Immature natural killer cell (primary cell): ENCODE measurements around the gene PDLIM5. TPM values are rescaled to one million over a fixed set of nuclear protein-coding genes. Genes with fewer than 3 reads are reported as not detected.

Experiments
- DNase-seq, 3 donors: peaks; one replicate each; pipeline ENCODE4 v3.0.0; 2022; ENCODE audit warnings: mixed read lengths in 1 of 3
- H3K27ac Mint-ChIP-seq, 6 donors: one replicate each; pipeline ENCODE4 v1.8.0; 2020; ENCODE audit warnings: mixed read lengths in 6 of 6, mild to moderate bottlenecking in 5 of 6, inconsistent platforms in 4 of 6, moderate library complexity in 3 of 6
- H3K27me3 Mint-ChIP-seq, 3 donors: one replicate each; pipeline ENCODE4 v1.8.0; 2020 to 2021; ENCODE audit warnings: low read depth in 3 of 3, mild to moderate bottlenecking in 3 of 3, mixed read lengths in 3 of 3, moderate library complexity in 3 of 3, inconsistent platforms in 1 of 3
- H3K36me3 Mint-ChIP-seq, 3 donors: one replicate each; pipeline ENCODE4 v1.8.0; 2020; ENCODE audit warnings: mixed read lengths in 3 of 3, inconsistent platforms in 2 of 3, mild to moderate bottlenecking in 2 of 3
- H3K4me1 Mint-ChIP-seq, 2 donors: one replicate each; pipeline ENCODE4 v1.8.0; 2020; ENCODE audit warnings: inconsistent platforms in 2 of 2, mild to moderate bottlenecking in 2 of 2, mixed read lengths in 2 of 2, moderate library complexity in 1 of 2
- H3K4me3 Mint-ChIP-seq, 5 donors: one replicate each; pipeline ENCODE4 v1.8.0; 2020; ENCODE audit warnings: mild to moderate bottlenecking in 5 of 5, mixed read lengths in 5 of 5, inconsistent platforms in 3 of 5, moderate library complexity in 3 of 5
- H3K9me3 Mint-ChIP-seq, 6 donors: one replicate each; pipeline ENCODE4 v1.8.0; 2020; ENCODE audit warnings: mild to moderate bottlenecking in 6 of 6, mixed read lengths in 6 of 6, inconsistent platforms in 4 of 6, moderate library complexity in 3 of 6
- polyA plus RNA-seq, 3 donors: library from polyadenylated mRNA; unstranded; fragments of 300-500 nt; fragmentation: Illumina TruSeq; gene quantifications; one replicate each; pipeline ENCODE4 v1.2.3, GENCODE V29; 2021

The PDLIM5 gene
- polyA plus RNA-seq, 3 donors from 2014 or later, result 38.7 to 57.1 (median 55.8) TPM

GRCh38 chr4:94519925-94520789 is 68.4 kb downstream of the PDLIM5 start:
- no peaks in the 10 kb centered on the region for H3K9me3 Mint-ChIP-seq
- H3K4me3 Mint-ChIP-seq, result no peak overlapping the region
- peaks cover 18 to 23% of the 10 kb centered on the region in 2 donors for H3K4me1 Mint-ChIP-seq
- H3K36me3 Mint-ChIP-seq, result no peaks in the 10 kb centered on the region
- DNase-seq, result no peak
- H3K27ac Mint-ChIP-seq, result peak overlapping the region in 2 of 6 donors; percentile 7 to 22
- H3K27me3 Mint-ChIP-seq, result no peaks in the 10 kb centered on the region

- Mint-ChIP-seq H3K27me3 (no peaks in the 10 kb centered on the region), H3K4me1 (peaks cover 18 to 23% of the 10 kb centered on the region in 2 donors), H3K27ac (no peak overlapping the region), H3K36me3 (peaks cover 0 to 3% (median 0%) of the 10 kb centered on the region in 3 donors), H3K9me3 (no peaks in the 10 kb centered on the region), H3K4me3 (no peak overlapping the region)
- no peak for DNase-seq
These were observed 71.4 kb downstream of the PDLIM5 start for GRCh38 chr4:94523033-94523580.

GRCh38 chr4:94523617-94524016 is 71.9 kb downstream of the PDLIM5 start:
- Mint-ChIP-seq H3K27me3 (no peaks in the 10 kb centered on the region), H3K9me3 (no peaks in the 10 kb centered on the region), H3K4me3 (no peak overlapping the region), H3K36me3 (peaks cover 0 to 3% (median 0%) of the 10 kb centered on the region in 3 donors), H3K27ac (no peak overlapping the region), H3K4me1 (peaks cover 18 to 20% of the 10 kb centered on the region in 2 donors)
- no peak for DNase-seq

GRCh38 chr4:94525993-94526728 is 74.4 kb downstream of the PDLIM5 start:
- H3K36me3 Mint-ChIP-seq, result peaks cover 0 to 3% (median 0%) of the 10 kb centered on the region in 3 donors
- no peaks in the 10 kb centered on the region for H3K27me3 Mint-ChIP-seq
- no peak overlapping the region for H3K4me3 Mint-ChIP-seq
- H3K4me1 Mint-ChIP-seq, result no peaks in the 10 kb centered on the region
- H3K9me3 Mint-ChIP-seq, result no peaks in the 10 kb centered on the region
- no peak for DNase-seq
- peak overlapping the region in 1 of 6 donors; percentile 54 for H3K27ac Mint-ChIP-seq

- no peak overlapping the region for H3K27ac Mint-ChIP-seq
- H3K9me3 Mint-ChIP-seq, result no peaks in the 10 kb centered on the region
- no peak overlapping the region for H3K4me3 Mint-ChIP-seq
- peaks cover 0 to 3% (median 0%) of the 10 kb centered on the region in 3 donors for H3K36me3 Mint-ChIP-seq
- no peaks in the 10 kb centered on the region for H3K27me3 Mint-ChIP-seq
- no peak for DNase-seq
- no peaks in the 10 kb centered on the region for H3K4me1 Mint-ChIP-seq
These were observed 76.0 kb downstream of the PDLIM5 start for GRCh38 chr4:94527556-94528233.

- H3K27me3 Mint-ChIP-seq, result no peaks in the 10 kb centered on the region
- H3K9me3 Mint-ChIP-seq, result no peaks in the 10 kb centered on the region
- H3K4me1 Mint-ChIP-seq, result peaks cover 0 to 5% of the 10 kb centered on the region in 2 donors
- H3K27ac Mint-ChIP-seq, result peak overlapping the region in 1 of 6 donors; percentile 26
- H3K36me3 Mint-ChIP-seq, result peaks cover 0 to 3% (median 0%) of the 10 kb centered on the region in 3 donors
- DNase-seq, result no peak
- H3K4me3 Mint-ChIP-seq, result no peak overlapping the region
These were observed 77.2 kb downstream of the PDLIM5 start for GRCh38 chr4:94528792-94529451.

- no peak for DNase-seq
- H3K9me3 Mint-ChIP-seq, result no peaks in the 10 kb centered on the region
- no peaks in the 10 kb centered on the region for H3K27me3 Mint-ChIP-seq
- H3K4me3 Mint-ChIP-seq, result no peak overlapping the region
- peaks cover 0 to 7% (median 0%) of the 10 kb centered on the region in 3 donors for H3K36me3 Mint-ChIP-seq
- no peak overlapping the region for H3K27ac Mint-ChIP-seq
- H3K4me1 Mint-ChIP-seq, result peaks cover 2 to 9% of the 10 kb centered on the region in 2 donors
These were observed 78.3 kb downstream of the PDLIM5 start for GRCh38 chr4:94530073-94530472.

GRCh38 chr4:94531991-94532789 is 80.4 kb downstream of the PDLIM5 start:
- no peaks in the 10 kb centered on the region for H3K27me3 Mint-ChIP-seq
- no peaks in the 10 kb centered on the region for H3K9me3 Mint-ChIP-seq
- no peak overlapping the region for H3K27ac Mint-ChIP-seq

GRCh38 chr4:94533405-94534223 is 81.9 kb downstream of the PDLIM5 start:
- H3K36me3 Mint-ChIP-seq, result peaks cover 0 to 4% (median 0%) of the 10 kb centered on the region in 3 donors
- no peak overlapping the region for H3K4me3 Mint-ChIP-seq
- H3K27me3 Mint-ChIP-seq, result no peaks in the 10 kb centered on the region
- no peak for DNase-seq
- no peak overlapping the region for H3K27ac Mint-ChIP-seq
- H3K9me3 Mint-ChIP-seq, result no peaks in the 10 kb centered on the region
- H3K4me1 Mint-ChIP-seq, result peaks cover 2 to 9% of the 10 kb centered on the region in 2 donors

More at GRCh38 chr4:94531991-94532789, 80.4 kb downstream of the PDLIM5 start:
- Mint-ChIP-seq H3K4me1 (peaks cover 2 to 9% of the 10 kb centered on the region in 2 donors), H3K4me3 (no peak overlapping the region), H3K36me3 (peaks cover 0 to 7% (median 0%) of the 10 kb centered on the region in 3 donors)
- no peak for DNase-seq

- Mint-ChIP-seq H3K36me3 (peaks cover 0 to 4% (median 0%) of the 10 kb centered on the region in 3 donors), H3K4me3 (no peak overlapping the region), H3K27me3 (no peaks in the 10 kb centered on the region), H3K9me3 (no peaks in the 10 kb centered on the region), H3K27ac (peak overlapping the region in 1 of 6 donors; percentile 50), H3K4me1 (peaks cover 2 to 9% of the 10 kb centered on the region in 2 donors)
- no peak for DNase-seq
These were observed 82.9 kb downstream of the PDLIM5 start for GRCh38 chr4:94534401-94535312.

GRCh38 chr4:94536049-94536448 is 84.3 kb downstream of the PDLIM5 start:
- no peak overlapping the region for H3K4me3 Mint-ChIP-seq
- H3K36me3 Mint-ChIP-seq, result peaks cover 0 to 4% (median 0%) of the 10 kb centered on the region in 3 donors
- no peaks in the 10 kb centered on the region for H3K27me3 Mint-ChIP-seq
- no peaks in the 10 kb centered on the region for H3K9me3 Mint-ChIP-seq
- H3K4me1 Mint-ChIP-seq, result peaks cover 3 to 9% of the 10 kb centered on the region in 2 donors
- no peak overlapping the region for H3K27ac Mint-ChIP-seq
- no peak for DNase-seq
